HCT116 (cell line): ENCODE results near the gene FABP1. TPM values are rescaled to one million over a fixed set of nuclear protein-coding genes. Genes with fewer than 3 reads are reported as not detected.

Source experiments
- ATAC-seq: fragments of 200-7000 bp; cut with Tn5 transposase; 2 replicates; pipeline ENCODE4 v1.9.1; 2020; ENCODE audit warnings: mild to moderate bottlenecking, moderate library complexity
- BruUV-seq: library from RNA; stranded (reverse); fragments of 400-500 nt; replicated peaks from 2 replicates; lab custom pipeline; 2021; lab: Mats Ljungman, UMichigan
- CTCF ChIA-PET: fragments of 300-600 bp; sonication (Branson Sonifier 250); formaldehyde crosslinking; loops from one replicate; lab custom pipeline; 2021; ENCODE audit warnings: antibody characterized with exemption; lab: Charles Lee
- POLR2A ChIA-PET: fragments of 300-600, 350-600 bp; sonication (Branson Sonifier 250); formaldehyde crosslinking; loops from one replicate; lab custom pipeline; 2021; ENCODE audit warnings: antibody characterized with exemption; lab: Charles Lee
- RAD21 ChIA-PET, 2 experiments: fragments of 300-600 bp; sonication (Branson Sonifier 250); formaldehyde crosslinking; loops; one replicate each; lab custom pipeline; 2023; ENCODE audit warnings: low total read pairs in 2 of 2; ENCODE audit not compliant: uncharacterized antibody in 2 of 2, unreplicated experiment in 2 of 2, low non-redundant PET in 1 of 2; lab: Charles Lee
- DNase-seq: peaks from one replicate; pipeline ENCODE4 v3.0.0-alpha.2; 2010; ENCODE audit warnings: low read depth, low spot score
- H2AFZ ChIP-seq: fragments of 200-600 bp; shearing (Covaris generic), sonication (generic); 2 replicates; pipeline ENCODE4 v1.6.1; 2017; ENCODE audit warnings: low read depth, mixed run types, mixed read lengths, antibody characterized with exemption, low read length; ENCODE audit not compliant: poor library complexity, severe bottlenecking
- H3K27ac ChIP-seq: 2 replicates; pipeline ENCODE4 v1.5.1; 2012; ENCODE audit warnings: low read depth, low read length
- H3K27me3 ChIP-seq: fragments of 200-600 bp; sonication (generic); 2 replicates; pipeline ENCODE4 v1.6.1; 2016; ENCODE audit warnings: mixed run types, low read length, mixed read lengths; ENCODE audit not compliant: insufficient read depth
- H3K36me3 ChIP-seq, 2 experiments: fragments of 200-500 bp in 1 of 2; fragments of 200-600 bp in 1 of 2; sonication (Bioruptor generic) in 1 of 2; sonication (generic) in 1 of 2; 2 replicates each; pipeline versions ENCODE4 v1.5.1 to v1.6.1; 2014 to 2016; ENCODE audit warnings: low read length in 2 of 2, inconsistent platforms in 1 of 2, mixed read lengths in 1 of 2, mixed run types in 1 of 2; ENCODE audit not compliant: insufficient read depth in 2 of 2, control insufficient read depth in 1 of 2
- H3K4me1 ChIP-seq, 2 experiments: fragments of 200-600 bp in 1 of 2; sonication (generic) in 1 of 2; 2 replicates each; pipeline versions ENCODE4 v1.5.1 to v1.6.1; 2012 to 2017; ENCODE audit warnings: low read length in 2 of 2, inconsistent platforms in 1 of 2, mild to moderate bottlenecking in 1 of 2, mixed read lengths in 1 of 2, mixed run types in 1 of 2, moderate library complexity in 1 of 2; ENCODE audit not compliant: insufficient read depth in 2 of 2, control insufficient read depth in 1 of 2
- H3K4me2 ChIP-seq: fragments of 200-600 bp; sonication (generic); 2 replicates; pipeline ENCODE4 v1.6.1; 2017; ENCODE audit warnings: mixed run types, low read length, mixed read lengths
- H3K4me3 ChIP-seq, 2 experiments: fragments of 200-600 bp in 1 of 2; sonication (generic) in 1 of 2; replicated peaks in 1 of 2; 2 replicates each; pipeline ENCODE4 v1.5.1; 2011 to 2016; ENCODE audit warnings: low read length in 2 of 2, control low read depth in 1 of 2, low read depth in 1 of 2, mild to moderate bottlenecking in 1 of 2, mixed read lengths in 1 of 2, mixed run types in 1 of 2
- H3K79me2 ChIP-seq: fragments of 200-600 bp; sonication (generic); 2 replicates; pipeline ENCODE4 v1.6.1; 2017; ENCODE audit warnings: mild to moderate bottlenecking, mixed run types, low read length, moderate library complexity, mixed read lengths; ENCODE audit not compliant: insufficient read depth
- H3K9ac ChIP-seq: fragments of 200-600 bp; sonication (generic); 2 replicates; pipeline ENCODE4 v1.6.1; 2016; ENCODE audit warnings: low read length, mixed read lengths
- H3K9me2 ChIP-seq: fragments of 200-600 bp; sonication (generic), shearing (Covaris generic); 2 replicates; pipeline ENCODE4 v1.6.1; 2017; ENCODE audit warnings: mixed run types, mild to moderate bottlenecking, moderate library complexity; ENCODE audit not compliant: insufficient read depth
- H3K9me3 ChIP-seq, 2 experiments: fragments of 200-500 bp in 1 of 2; fragments of 200-600 bp in 1 of 2; sonication (Bioruptor generic) in 1 of 2; sonication (generic) in 1 of 2; 2 replicates each; pipeline ENCODE4 v1.6.1; 2014 to 2017; ENCODE audit warnings: low read length in 2 of 2, mixed read lengths in 2 of 2, inconsistent platforms in 1 of 2, low read depth in 1 of 2, mild to moderate bottlenecking in 1 of 2, mixed run types in 1 of 2, moderate library complexity in 1 of 2; ENCODE audit not compliant: control insufficient read depth in 1 of 2, insufficient read depth in 1 of 2
- H4K20me1 ChIP-seq: fragments of 200-600 bp; sonication (generic), shearing (Covaris generic); 2 replicates; pipeline ENCODE4 v1.6.1; 2017; ENCODE audit warnings: mixed run types, mild to moderate bottlenecking, moderate library complexity; ENCODE audit not compliant: insufficient read depth
- CBX3 ChIP-seq: IDR thresholded peaks from 2 replicates; pipeline ENCODE4 v1.6.1; 2012; ENCODE audit warnings: low read depth
- CTCF ChIP-seq, 3 experiments: fragments of 200-600 bp in 1 of 3; sonication (generic) in 1 of 3; IDR thresholded peaks in 2 of 3; conservative IDR thresholded peaks in 1 of 3; 2 replicates each; pipeline ENCODE4 v1.5.1; 2012 to 2017; ENCODE audit warnings: low read depth in 2 of 3, low read length in 2 of 3, antibody characterized with exemption in 1 of 3, borderline replicate concordance in 1 of 3, control low read depth in 1 of 3, mild to moderate bottlenecking in 1 of 3, mixed read lengths in 1 of 3, mixed run types in 1 of 3, moderate library complexity in 1 of 3; ENCODE audit not compliant: insufficient read depth in 1 of 3
- FOSL1 ChIP-seq: IDR thresholded peaks from 2 replicates; pipeline ENCODE4 v1.6.1; 2012; ENCODE audit warnings: low read depth
- RAD21 ChIP-seq: IDR thresholded peaks from 2 replicates; pipeline ENCODE4 v1.6.1; 2012; ENCODE audit warnings: low read depth, mild to moderate bottlenecking
- REST ChIP-seq: IDR thresholded peaks from 2 replicates; pipeline ENCODE4 v1.6.1; 2012; ENCODE audit warnings: low read depth
- SRF ChIP-seq: IDR thresholded peaks from 2 replicates; pipeline ENCODE4 v1.6.1; 2012; ENCODE audit warnings: low read depth
- TCF7L2 ChIP-seq: IDR thresholded peaks from 2 replicates; pipeline ENCODE4 v1.7.0; 2011; ENCODE audit warnings: borderline replicate concordance, inconsistent platforms; ENCODE audit not compliant: insufficient read depth, insufficient read length; ENCODE audit errors: extremely low read depth
- YY1 ChIP-seq: IDR thresholded peaks from 2 replicates; pipeline ENCODE4 v1.6.1; 2011; ENCODE audit warnings: low read length, low read depth, moderate library complexity, mild to moderate bottlenecking; ENCODE audit not compliant: insufficient replicate concordance; ENCODE audit errors: extremely low read depth
- ZBTB33 ChIP-seq: IDR thresholded peaks from 2 replicates; pipeline ENCODE4 v1.6.1; 2011; ENCODE audit warnings: mild to moderate bottlenecking, low read length, moderate library complexity; ENCODE audit not compliant: insufficient replicate concordance; ENCODE audit errors: extremely low read depth
- ZNF274 ChIP-seq: fragments of 200-500 bp; sonication (Bioruptor generic); IDR thresholded peaks from 2 replicates; pipeline ENCODE4 v1.6.1; 2014; ENCODE audit warnings: mild to moderate bottlenecking, low read depth, low read length, inconsistent platforms
- intact Hi-C: fragments of 100-400 bp; cut with micrococcal nuclease; formaldehyde crosslinking; loops from 2 replicates; pipeline ENCODE4 v1.10.0; 2022
- total RNA-seq: library from RNA; stranded (reverse); gene quantifications from one replicate; pipeline ENCODE4 v1.2.1, GENCODE V29; 2021; ENCODE audit not compliant: unreplicated experiment

The FABP1 gene
- total RNA-seq, 1 experiment from 2014 or later = 0.61 TPM

GRCh38 chr2:88086401-88086800 lies 41.5 kb downstream of the FABP1 start:
- no TSS peak for BruUV-seq
- ChIA-PET CTCF (interaction anchor here (4.5 kb wide), 1 partner anchor 26 kb away, joined by 12 read pairs; no protein-coding TSS in a partner anchor), POLR2A (no interaction called here), RAD21 (no interaction called here)
- TF ChIP-seq ZNF274 (no peak), TCF7L2 (no peak), YY1 (no peak), CTCF (IDR thresholded peaks at IDR 0.05 in 2 of 3, conservative IDR thresholded peaks at IDR 0.05 in 1 of 3; ENCODE audit: borderline replicate concordance in 1 of 3, insufficient read depth in 1 of 3, low read depth in 2 of 3, low read length in 2 of 3) (no peak), RAD21 (no peak), ZBTB33 (no peak), CBX3 (no peak), SRF (no peak), FOSL1 (no peak), REST (no peak)
- Histone ChIP-seq H3K9me2 (no peaks in the 10 kb centered on the region), H3K4me2 (no peak overlapping the region), H3K79me2 (no peaks in the 10 kb centered on the region), H3K9me3 (no peaks in the 10 kb centered on the region), H3K4me3 (no peak overlapping the region), H3K4me1 (peaks cover 0 to 5% of the 10 kb centered on the region in 2 experiments; a peak in 1 of 4 replicates), H4K20me1 (no peaks in the 10 kb centered on the region), H3K36me3 (no peaks in the 10 kb centered on the region), H3K27ac (no peak overlapping the region), H2AFZ (no peak overlapping the region), H3K9ac (no peak overlapping the region), H3K27me3 (no peaks in the 10 kb centered on the region)
- no peak for ATAC-seq
- no peak for DNase-seq
- intact Hi-C loops = no loop called here
